A549 (cell line): ENCODE measurements around the gene ZMAT3.

ENCODE experiments used
- POLR2A ChIP-seq: IDR thresholded peaks from 2 replicates; pipeline ENCODE4 v1.6.1; 2012; ENCODE audit warnings: mild to moderate bottlenecking, low read length
- TF ChIP-seq, protein P1 (sequence below): fragments of >200 bp; sonication (Bioruptor Twin); formaldehyde crosslinking; IDR thresholded peaks from 3 replicates; pipeline ENCODE4 v1.5.1; 2016

DNA sequence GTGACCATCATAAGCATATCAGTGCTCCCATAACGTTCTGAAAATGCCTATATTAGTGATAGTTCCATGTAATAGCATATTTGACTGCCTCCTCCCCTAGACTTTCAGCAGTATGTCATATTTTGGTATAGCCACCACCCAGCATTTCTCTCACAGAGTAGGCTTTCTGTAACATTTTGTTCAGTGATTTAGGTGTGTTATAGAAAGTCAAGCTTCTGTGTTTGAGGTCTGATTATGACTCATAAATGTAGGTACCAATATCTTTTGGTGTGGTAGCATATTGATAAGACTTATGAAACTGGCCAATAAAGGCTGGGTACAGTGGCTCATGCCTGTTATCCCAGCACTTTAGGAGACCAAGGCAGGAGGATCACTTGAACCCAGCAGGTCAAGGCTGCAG, 34.3 kb upstream of the ZMAT3 start:
- TF ChIP-seq POLR2A, result no peak
- TF ChIP-seq, protein P1, sequence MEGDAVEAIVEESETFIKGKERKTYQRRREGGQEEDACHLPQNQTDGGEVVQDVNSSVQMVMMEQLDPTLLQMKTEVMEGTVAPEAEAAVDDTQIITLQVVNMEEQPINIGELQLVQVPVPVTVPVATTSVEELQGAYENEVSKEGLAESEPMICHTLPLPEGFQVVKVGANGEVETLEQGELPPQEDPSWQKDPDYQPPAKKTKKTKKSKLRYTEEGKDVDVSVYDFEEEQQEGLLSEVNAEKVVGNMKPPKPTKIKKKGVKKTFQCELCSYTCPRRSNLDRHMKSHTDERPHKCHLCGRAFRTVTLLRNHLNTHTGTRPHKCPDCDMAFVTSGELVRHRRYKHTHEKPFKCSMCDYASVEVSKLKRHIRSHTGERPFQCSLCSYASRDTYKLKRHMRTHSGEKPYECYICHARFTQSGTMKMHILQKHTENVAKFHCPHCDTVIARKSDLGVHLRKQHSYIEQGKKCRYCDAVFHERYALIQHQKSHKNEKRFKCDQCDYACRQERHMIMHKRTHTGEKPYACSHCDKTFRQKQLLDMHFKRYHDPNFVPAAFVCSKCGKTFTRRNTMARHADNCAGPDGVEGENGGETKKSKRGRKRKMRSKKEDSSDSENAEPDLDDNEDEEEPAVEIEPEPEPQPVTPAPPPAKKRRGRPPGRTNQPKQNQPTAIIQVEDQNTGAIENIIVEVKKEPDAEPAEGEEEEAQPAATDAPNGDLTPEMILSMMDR, result no peak
